ENCODE measurements around the gene POLR1G. TPM values are rescaled to one million over a fixed set of nuclear protein-coding genes. Genes with fewer than 3 reads are reported as not detected.
A peak's percentile ranks its signal among the peaks of the same experiment; 100 is the strongest.

POLR1G gene
- total RNA-seq, 1 experiment from 2014 or later, result 13.4 TPM

GRCh38 chr19:45446295-45446694 is 39.9 kb downstream of the POLR1G start:
- peak; percentile 63 for DNase-seq (ENCODE audit: low read depth)

- no peak for DNase-seq (ENCODE audit: low read depth)
These were observed 40.5 kb downstream of the POLR1G start for GRCh38 chr19:45446944-45447343.

DNA sequence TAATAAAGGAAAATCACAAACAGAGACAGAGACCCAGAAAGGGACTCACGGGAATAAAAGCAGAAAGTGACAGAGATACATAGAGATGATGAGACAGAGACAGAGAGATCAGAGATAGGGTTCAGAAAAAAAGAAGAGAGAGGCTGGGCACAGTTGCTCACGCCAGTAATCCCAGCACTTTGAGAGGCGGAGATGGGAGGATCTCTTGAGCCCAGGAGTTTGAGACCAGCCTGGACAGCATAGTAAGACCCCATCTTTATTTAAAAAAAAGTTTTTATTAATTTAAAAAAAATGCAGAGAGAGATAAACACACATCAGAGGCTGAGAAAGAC is 41.9 kb downstream of the POLR1G start:
- DNase-seq (ENCODE audit: low read depth), result no peak

DNA sequence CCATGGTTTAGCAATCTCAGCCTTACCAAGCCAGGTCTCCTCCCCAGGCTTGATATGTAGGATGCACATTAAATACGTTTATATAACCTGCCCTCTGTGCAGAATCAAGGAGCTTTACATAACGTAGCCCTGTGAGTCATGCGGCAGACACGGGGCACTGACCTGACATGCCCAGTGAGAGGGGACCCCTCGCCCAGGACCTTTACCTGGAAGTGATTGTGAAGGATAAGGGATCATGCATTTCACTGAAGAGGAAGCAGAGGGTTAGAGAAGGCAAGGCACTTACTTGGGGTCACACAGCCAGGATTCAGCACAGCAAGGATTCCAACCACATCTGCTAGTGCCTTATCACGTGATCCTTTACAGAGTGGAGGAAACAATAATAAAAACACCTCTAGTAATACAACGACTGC is 42.4 kb downstream of the POLR1G start:
- DNase-seq (ENCODE audit: low read depth), result no peak

- no peak for DNase-seq (ENCODE audit: low read depth)
These were observed 43.5 kb downstream of the POLR1G start for GRCh38 chr19:45450012-45450333.

GRCh38 chr19:45451131-45451849 is 44.8 kb downstream of the POLR1G start:
- DNase-seq (ENCODE audit: low read depth), result peak; percentile 71

- DNase-seq (ENCODE audit: low read depth), result no peak
These were observed 45.5 kb downstream of the POLR1G start for GRCh38 chr19:45451850-45452387.

GRCh38 chr19:45455707-45456499 is 49.5 kb downstream of the POLR1G start:
- DNase-seq (ENCODE audit: low read depth), result peak; percentile 99

DNA sequence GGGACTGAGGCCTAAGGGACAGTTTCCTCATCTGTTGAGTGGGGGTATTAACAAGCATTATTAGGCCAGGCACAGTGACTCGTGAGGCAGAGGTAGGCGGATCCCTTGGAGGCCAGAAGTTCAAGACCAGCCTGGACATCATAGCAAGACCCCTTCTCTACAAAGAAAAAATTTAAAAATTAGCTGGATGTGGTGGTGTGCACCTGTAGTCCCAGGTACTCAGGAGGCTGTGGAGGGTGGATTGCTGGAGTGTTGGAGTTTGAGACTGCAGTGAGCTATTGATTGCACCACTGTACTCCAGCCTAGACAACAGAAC is 50.0 kb downstream of the POLR1G start:
- DNase-seq (ENCODE audit: low read depth), result no peak

DNA sequence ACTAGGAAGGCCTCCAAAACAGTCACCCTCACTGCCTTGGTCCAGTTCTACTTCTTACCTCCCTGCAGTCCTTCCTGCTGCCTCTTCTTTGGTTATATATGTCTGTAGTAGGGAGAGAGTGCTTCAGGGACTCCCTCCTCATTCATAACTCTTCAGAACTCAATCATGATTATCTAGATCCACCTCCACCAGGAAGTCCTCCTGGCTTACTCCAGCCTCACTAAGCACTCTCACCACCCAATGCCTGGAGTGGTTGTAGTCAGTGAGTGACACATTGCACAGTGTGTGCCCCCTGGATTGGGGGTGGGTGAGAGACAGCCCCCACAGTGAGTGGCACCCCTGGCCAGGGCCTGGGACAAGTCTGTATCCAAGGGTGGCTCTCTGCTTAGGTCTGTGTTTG is 51.3 kb downstream of the POLR1G start:
- DNase-seq (ENCODE audit: low read depth), result no peak

Other genes with a start within 250 kb of the POLR1G start
- not detected in 2 replicates for gene NKPD1, start 245.7 kb upstream of the POLR1G start, total RNA-seq (2014; rRNA removed; shearing (Covaris generic))
- 6.2 and 8.2 TPM in 2 replicates for gene TRAPPC6A, start 228.4 kb upstream of the POLR1G start, total RNA-seq (2014; rRNA removed; shearing (Covaris generic))
- 2.7 and 7.3 TPM in 2 replicates for gene BLOC1S3, start 227.9 kb upstream of the POLR1G start, total RNA-seq (2014; rRNA removed; shearing (Covaris generic))
- gene EXOC3L2, start 161.2 kb upstream of the POLR1G start, total RNA-seq (2014; rRNA removed; shearing (Covaris generic)), result not detected in 2 replicates
- 7.1 and 11.0 TPM in 2 replicates for gene MARK4, start 155.4 kb upstream of the POLR1G start, total RNA-seq (2014; rRNA removed; shearing (Covaris generic))
- not detected in 2 replicates for gene CKM, start 83.8 kb upstream of the POLR1G start, total RNA-seq (2014; rRNA removed; shearing (Covaris generic))
- gene KLC3, start 65.9 kb upstream of the POLR1G start, total RNA-seq (2014; rRNA removed; shearing (Covaris generic)), result 0.42 and 2.4 TPM in 2 replicates
- gene ERCC2, start 36.1 kb upstream of the POLR1G start, total RNA-seq (2014; rRNA removed; shearing (Covaris generic)), result 30.6 and 51.7 TPM in 2 replicates
- gene PPP1R13L, start 1.6 kb upstream of the POLR1G start, total RNA-seq (2014; rRNA removed; shearing (Covaris generic)), result 2.9 and 7.4 TPM in 2 replicates
- gene ERCC1, start 17.3 kb downstream of the POLR1G start, total RNA-seq (2014; rRNA removed; shearing (Covaris generic)), result 78.1 and 87.7 TPM in 2 replicates
- gene FOSB, start 61.4 kb downstream of the POLR1G start, total RNA-seq (2014; rRNA removed; shearing (Covaris generic)), result 4.3 and 5.5 TPM in 2 replicates
- gene RTN2, start 90.4 kb downstream of the POLR1G start, total RNA-seq (2014; rRNA removed; shearing (Covaris generic)), result 3.5 and 4.2 TPM in 2 replicates
- 0.64 TPM in 1 of 2 replicates, not detected in the other for gene PPM1N, start 91.8 kb downstream of the POLR1G start, total RNA-seq (2014; rRNA removed; shearing (Covaris generic))
- gene VASP, start 100.8 kb downstream of the POLR1G start, total RNA-seq (2014; rRNA removed; shearing (Covaris generic)), result 91.6 and 97.7 TPM in 2 replicates
- 8.7 and 20.2 TPM in 2 replicates for gene OPA3, start 178.2 kb downstream of the POLR1G start, total RNA-seq (2014; rRNA removed; shearing (Covaris generic))
- 0.02 TPM in 1 of 2 replicates, not detected in the other for gene GPR4, start 195.6 kb downstream of the POLR1G start, total RNA-seq (2014; rRNA removed; shearing (Covaris generic))
- 8.9 and 12.7 TPM in 2 replicates for gene EML2, start 232.8 kb downstream of the POLR1G start, total RNA-seq (2014; rRNA removed; shearing (Covaris generic))